Measurements from ENCODE around the gene HADH.

Gene HADH

DNA sequence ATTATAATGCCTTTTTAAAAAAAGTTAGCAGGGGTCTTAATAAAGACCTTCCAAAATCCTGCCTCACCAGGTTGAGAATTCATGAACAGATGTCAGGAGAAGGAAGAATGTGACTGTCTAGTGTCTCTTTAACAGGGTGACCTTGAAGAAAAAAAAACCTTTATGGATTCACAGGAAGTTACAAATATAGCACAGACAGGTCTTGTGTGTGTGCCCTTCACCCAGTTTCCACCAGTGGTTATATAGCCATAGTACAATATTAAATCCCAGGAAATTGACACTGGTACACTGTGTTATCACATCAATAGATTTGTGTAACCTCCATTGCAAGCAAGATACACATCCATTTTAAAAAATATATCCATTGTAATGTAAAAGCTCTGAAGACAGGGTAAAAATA lies 43.7 kb downstream of the HADH start:
- Histone ChIP-seq H3K27me3 (ENCODE audit: insufficient read depth, low read length) (no peaks in the 10 kb centered on the region), H3K4me3 (ENCODE audit: low read depth, low read length, poor library complexity, severe bottlenecking) (no peak overlapping the region), H3F3A (ENCODE audit: insufficient read depth, low read length) (peaks cover 4% of the 10 kb centered on the region; the same call in 1 of the 2 replicates), H3K4me1 (ENCODE audit: insufficient read depth, low read length, severe bottlenecking) (peaks cover 91% of the 10 kb centered on the region), H3K9ac (ENCODE audit: low read length) (peak overlapping the region; percentile 75), H3K36me3 (ENCODE audit: insufficient read depth, low read length) (peaks cover 44% of the 10 kb centered on the region), H4K20me1 (ENCODE audit: insufficient read depth, low read length) (no peaks in the 10 kb centered on the region), H3K4me2 (ENCODE audit: low read length) (peak overlapping the region; percentile 69; the same call in 1 of the 2 replicates), H3K79me2 (ENCODE audit: insufficient read depth, low read length) (no peaks in the 10 kb centered on the region), H2AFZ (ENCODE audit: low read length) (no peak overlapping the region), H3K9me3 (ENCODE audit: low read length) (no peaks in the 10 kb centered on the region), H3K27ac (ENCODE audit: low read depth, low read length, poor library complexity, severe bottlenecking) (peak overlapping the region; percentile 99), H3K9me2 (ENCODE audit: low read depth, low read length) (no peaks in the 10 kb centered on the region)
- TF ChIP-seq, protein P1, sequence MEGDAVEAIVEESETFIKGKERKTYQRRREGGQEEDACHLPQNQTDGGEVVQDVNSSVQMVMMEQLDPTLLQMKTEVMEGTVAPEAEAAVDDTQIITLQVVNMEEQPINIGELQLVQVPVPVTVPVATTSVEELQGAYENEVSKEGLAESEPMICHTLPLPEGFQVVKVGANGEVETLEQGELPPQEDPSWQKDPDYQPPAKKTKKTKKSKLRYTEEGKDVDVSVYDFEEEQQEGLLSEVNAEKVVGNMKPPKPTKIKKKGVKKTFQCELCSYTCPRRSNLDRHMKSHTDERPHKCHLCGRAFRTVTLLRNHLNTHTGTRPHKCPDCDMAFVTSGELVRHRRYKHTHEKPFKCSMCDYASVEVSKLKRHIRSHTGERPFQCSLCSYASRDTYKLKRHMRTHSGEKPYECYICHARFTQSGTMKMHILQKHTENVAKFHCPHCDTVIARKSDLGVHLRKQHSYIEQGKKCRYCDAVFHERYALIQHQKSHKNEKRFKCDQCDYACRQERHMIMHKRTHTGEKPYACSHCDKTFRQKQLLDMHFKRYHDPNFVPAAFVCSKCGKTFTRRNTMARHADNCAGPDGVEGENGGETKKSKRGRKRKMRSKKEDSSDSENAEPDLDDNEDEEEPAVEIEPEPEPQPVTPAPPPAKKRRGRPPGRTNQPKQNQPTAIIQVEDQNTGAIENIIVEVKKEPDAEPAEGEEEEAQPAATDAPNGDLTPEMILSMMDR (IDR thresholded peaks at IDR 0.05; ENCODE audit: low read length): no peak
- no peak for TF ChIP-seq EZH2 (IDR thresholded peaks at IDR 0.05; ENCODE audit: borderline replicate concordance, low read length)

DNA sequence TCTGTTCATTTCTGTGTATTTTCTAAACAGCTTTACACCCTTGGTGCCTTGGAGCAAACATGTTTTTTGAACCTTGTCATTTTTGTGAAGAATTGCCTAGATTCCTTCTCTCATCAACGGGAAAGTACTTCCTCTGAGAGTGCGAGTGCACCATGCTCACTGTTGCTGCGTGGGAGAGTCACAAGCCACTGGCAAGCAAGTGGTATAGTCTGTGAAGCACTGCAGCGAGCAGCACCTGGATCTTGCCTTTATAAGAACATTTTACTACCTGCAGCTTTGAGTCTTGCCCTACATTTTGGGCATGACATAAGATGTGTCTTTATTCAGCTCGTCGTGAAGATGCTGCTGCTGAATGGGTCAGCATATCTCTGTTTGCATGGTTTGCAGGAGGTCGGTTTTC lies 44.9 kb downstream of the HADH start:
- Histone ChIP-seq H4K20me1 (ENCODE audit: insufficient read depth, low read length) (no peaks in the 10 kb centered on the region), H3K4me3 (ENCODE audit: low read depth, low read length, poor library complexity, severe bottlenecking) (peak overlapping the region; percentile 37), H3K27me3 (ENCODE audit: insufficient read depth, low read length) (no peaks in the 10 kb centered on the region), H3F3A (ENCODE audit: insufficient read depth, low read length) (peaks cover 4% of the 10 kb centered on the region; the same call in 1 of the 2 replicates), H3K9me3 (ENCODE audit: low read length) (no peaks in the 10 kb centered on the region), H3K79me2 (ENCODE audit: insufficient read depth, low read length) (no peaks in the 10 kb centered on the region), H3K4me1 (ENCODE audit: insufficient read depth, low read length, severe bottlenecking) (peaks cover 87% of the 10 kb centered on the region), H3K4me2 (ENCODE audit: low read length) (peak overlapping the region; percentile 69), H3K36me3 (ENCODE audit: insufficient read depth, low read length) (peaks cover 40% of the 10 kb centered on the region), H3K27ac (ENCODE audit: low read depth, low read length, poor library complexity, severe bottlenecking) (peak overlapping the region; percentile 99), H3K9ac (ENCODE audit: low read length) (peak overlapping the region; percentile 75), H3K9me2 (ENCODE audit: low read depth, low read length) (no peaks in the 10 kb centered on the region), H2AFZ (ENCODE audit: low read length) (no peak overlapping the region)
- TF ChIP-seq, protein P1 (IDR thresholded peaks at IDR 0.05; ENCODE audit: low read length): no peak
- TF ChIP-seq EZH2 (IDR thresholded peaks at IDR 0.05; ENCODE audit: borderline replicate concordance, low read length): no peak

DNA sequence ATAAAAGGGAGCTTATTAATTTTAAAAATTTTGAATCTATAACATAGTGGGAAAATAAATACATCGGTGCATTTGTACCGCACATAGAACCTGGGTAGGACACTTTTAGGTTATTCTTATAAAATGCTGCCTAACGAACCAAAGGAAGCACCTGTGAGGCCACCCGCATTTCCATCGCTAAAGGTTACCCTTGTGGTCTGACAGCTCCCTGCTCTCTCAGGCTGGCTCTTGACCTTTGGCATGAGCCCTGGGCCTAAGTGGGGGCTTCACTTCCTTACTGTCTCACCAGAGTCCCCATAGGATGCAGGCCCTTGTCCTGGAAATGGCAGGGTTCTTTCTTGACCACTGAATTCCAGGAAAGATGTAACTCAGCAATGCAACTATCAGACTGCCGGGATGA lies 46.0 kb downstream of the HADH start:
- Histone ChIP-seq H4K20me1 (ENCODE audit: insufficient read depth, low read length) (no peaks in the 10 kb centered on the region), H3K9ac (ENCODE audit: low read length) (peak overlapping the region; percentile 75), H3K9me2 (ENCODE audit: low read depth, low read length) (no peaks in the 10 kb centered on the region), H3K4me3 (ENCODE audit: low read depth, low read length, poor library complexity, severe bottlenecking) (peak overlapping the region; percentile 45), H2AFZ (ENCODE audit: low read length) (no peak overlapping the region), H3K79me2 (ENCODE audit: insufficient read depth, low read length) (no peaks in the 10 kb centered on the region), H3F3A (ENCODE audit: insufficient read depth, low read length) (peaks cover 4% of the 10 kb centered on the region; the same call in 1 of the 2 replicates), H3K4me1 (ENCODE audit: insufficient read depth, low read length, severe bottlenecking) (peaks cover 75% of the 10 kb centered on the region), H3K27me3 (ENCODE audit: insufficient read depth, low read length) (no peaks in the 10 kb centered on the region), H3K4me2 (ENCODE audit: low read length) (peak overlapping the region; percentile 69), H3K9me3 (ENCODE audit: low read length) (no peaks in the 10 kb centered on the region), H3K36me3 (ENCODE audit: insufficient read depth, low read length) (peaks cover 44% of the 10 kb centered on the region), H3K27ac (ENCODE audit: low read depth, low read length, poor library complexity, severe bottlenecking) (peak overlapping the region; percentile 99)
- TF ChIP-seq EZH2 (IDR thresholded peaks at IDR 0.05; ENCODE audit: borderline replicate concordance, low read length): no peak
- TF ChIP-seq, protein P1 (IDR thresholded peaks at IDR 0.05; ENCODE audit: low read length): no peak
